Spleen (tissue), 7 donors: ENCODE results near the gene RTL1.

Experiments used
- POLR2A ChIP-seq, 3 donors: fragments of 450-650 bp; IDR thresholded peaks; one replicate each; pipeline ENCODE4 v1.5.1; 2017; ENCODE audit warnings: antibody characterized with exemption in 3 of 3, mild to moderate bottlenecking in 1 of 3
- TF ChIP-seq, protein P1 (sequence below), 11 experiments: fragments of 200-600 bp in 7 of 11; fragments of 450-650 bp in 4 of 11; sonication (generic) in 4 of 11; IDR thresholded peaks in 8 of 11; conservative IDR thresholded peaks in 3 of 11; 1 replicate in 7 of 11; 2 replicates in 4 of 11; pipeline versions ENCODE4 v1.4.0 to v1.8.0; 2016 to 2021; ENCODE audit warnings: antibody characterized with exemption in 11 of 11, inconsistent platforms in 4 of 11, mild to moderate bottlenecking in 1 of 11
- donor health status: DM: no; HTN: no; CAD: no; lungs with moderate emphysema.
- donor health status: DM: no; HTN: no; CAD: no.
- donor health status: DM: no; HTN: no; CAD: no.

DNA sequence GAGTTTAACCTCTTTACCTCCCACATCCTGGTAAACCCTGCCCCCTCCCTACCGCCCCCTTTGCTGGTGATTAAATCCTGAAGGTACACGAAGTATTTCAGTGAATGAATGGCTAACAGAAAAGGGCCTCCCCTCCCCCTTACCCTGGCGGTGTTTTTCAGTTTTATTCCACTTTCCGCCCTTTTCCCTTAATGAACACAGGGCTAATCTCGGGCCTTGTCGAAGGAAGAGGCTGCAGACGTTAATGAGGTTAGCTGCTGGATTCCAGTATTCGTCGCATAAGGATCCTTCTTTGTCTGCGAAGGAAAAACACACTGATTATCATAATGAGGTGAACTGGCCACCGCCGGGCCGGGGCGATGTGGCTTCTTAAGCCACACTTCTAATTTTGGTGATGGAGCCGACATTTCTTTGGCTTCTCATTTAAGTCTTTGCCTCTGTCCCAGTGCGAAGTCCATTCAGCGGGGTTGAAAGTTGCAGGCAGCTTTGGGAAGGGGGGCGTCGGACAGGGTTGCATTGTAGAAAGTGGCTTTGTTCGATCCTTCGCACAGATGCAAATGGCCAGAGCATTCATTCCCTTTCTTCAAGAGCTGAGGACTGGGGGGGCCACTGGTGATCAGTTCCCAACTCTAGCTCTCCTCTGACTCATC is 71.1 kb downstream of the RTL1 start:
- TF ChIP-seq, protein P1, sequence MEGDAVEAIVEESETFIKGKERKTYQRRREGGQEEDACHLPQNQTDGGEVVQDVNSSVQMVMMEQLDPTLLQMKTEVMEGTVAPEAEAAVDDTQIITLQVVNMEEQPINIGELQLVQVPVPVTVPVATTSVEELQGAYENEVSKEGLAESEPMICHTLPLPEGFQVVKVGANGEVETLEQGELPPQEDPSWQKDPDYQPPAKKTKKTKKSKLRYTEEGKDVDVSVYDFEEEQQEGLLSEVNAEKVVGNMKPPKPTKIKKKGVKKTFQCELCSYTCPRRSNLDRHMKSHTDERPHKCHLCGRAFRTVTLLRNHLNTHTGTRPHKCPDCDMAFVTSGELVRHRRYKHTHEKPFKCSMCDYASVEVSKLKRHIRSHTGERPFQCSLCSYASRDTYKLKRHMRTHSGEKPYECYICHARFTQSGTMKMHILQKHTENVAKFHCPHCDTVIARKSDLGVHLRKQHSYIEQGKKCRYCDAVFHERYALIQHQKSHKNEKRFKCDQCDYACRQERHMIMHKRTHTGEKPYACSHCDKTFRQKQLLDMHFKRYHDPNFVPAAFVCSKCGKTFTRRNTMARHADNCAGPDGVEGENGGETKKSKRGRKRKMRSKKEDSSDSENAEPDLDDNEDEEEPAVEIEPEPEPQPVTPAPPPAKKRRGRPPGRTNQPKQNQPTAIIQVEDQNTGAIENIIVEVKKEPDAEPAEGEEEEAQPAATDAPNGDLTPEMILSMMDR (IDR thresholded peaks at IDR 0.05 in 8 of 11, conservative IDR thresholded peaks at IDR 0.05 in 3 of 11) = no peak
- no peak for TF ChIP-seq POLR2A (IDR thresholded peaks at IDR 0.05)
